Ishikawa (cell line): ENCODE results near the gene MFSD2A.

Experiments
- CEBPB ChIP-seq: IDR thresholded peaks from 2 replicates; pipeline ENCODE4 v1.6.1; 2012
- CREB1 ChIP-seq: IDR thresholded peaks from 2 replicates; pipeline ENCODE4 v1.6.1; 2012; ENCODE audit warnings: low read depth
- EGR1 ChIP-seq: IDR thresholded peaks from 2 replicates; pipeline ENCODE4 v1.6.1; 2012
- EP300 ChIP-seq: IDR thresholded peaks from 2 replicates; pipeline ENCODE4 v1.6.1; 2012; ENCODE audit warnings: borderline replicate concordance
- FOXM1 ChIP-seq: IDR thresholded peaks from 2 replicates; pipeline ENCODE4 v1.6.1; 2012; ENCODE audit warnings: low read depth, borderline replicate concordance
- NFIC ChIP-seq: IDR thresholded peaks from 2 replicates; pipeline ENCODE4 v1.6.1; 2012
- RAD21 ChIP-seq: IDR thresholded peaks from 2 replicates; pipeline ENCODE4 v1.6.1; 2012; ENCODE audit warnings: low read depth
- TEAD4 ChIP-seq: IDR thresholded peaks from 2 replicates; pipeline ENCODE4 v1.6.1; 2012
- YY1 ChIP-seq: IDR thresholded peaks from 2 replicates; pipeline ENCODE4 v1.6.1; 2012; ENCODE audit warnings: low read depth
- TF ChIP-seq, protein P1 (sequence below): IDR thresholded peaks from 2 replicates; pipeline ENCODE4 v1.6.1; 2012
- TF ChIP-seq, protein P2 (sequence below): IDR thresholded peaks from 2 replicates; pipeline ENCODE4 v1.6.1; 2012; ENCODE audit warnings: low read depth, mild to moderate bottlenecking
- TF ChIP-seq, protein P3 (sequence below): IDR thresholded peaks from 2 replicates; pipeline ENCODE4 v1.6.1; 2012

DNA sequence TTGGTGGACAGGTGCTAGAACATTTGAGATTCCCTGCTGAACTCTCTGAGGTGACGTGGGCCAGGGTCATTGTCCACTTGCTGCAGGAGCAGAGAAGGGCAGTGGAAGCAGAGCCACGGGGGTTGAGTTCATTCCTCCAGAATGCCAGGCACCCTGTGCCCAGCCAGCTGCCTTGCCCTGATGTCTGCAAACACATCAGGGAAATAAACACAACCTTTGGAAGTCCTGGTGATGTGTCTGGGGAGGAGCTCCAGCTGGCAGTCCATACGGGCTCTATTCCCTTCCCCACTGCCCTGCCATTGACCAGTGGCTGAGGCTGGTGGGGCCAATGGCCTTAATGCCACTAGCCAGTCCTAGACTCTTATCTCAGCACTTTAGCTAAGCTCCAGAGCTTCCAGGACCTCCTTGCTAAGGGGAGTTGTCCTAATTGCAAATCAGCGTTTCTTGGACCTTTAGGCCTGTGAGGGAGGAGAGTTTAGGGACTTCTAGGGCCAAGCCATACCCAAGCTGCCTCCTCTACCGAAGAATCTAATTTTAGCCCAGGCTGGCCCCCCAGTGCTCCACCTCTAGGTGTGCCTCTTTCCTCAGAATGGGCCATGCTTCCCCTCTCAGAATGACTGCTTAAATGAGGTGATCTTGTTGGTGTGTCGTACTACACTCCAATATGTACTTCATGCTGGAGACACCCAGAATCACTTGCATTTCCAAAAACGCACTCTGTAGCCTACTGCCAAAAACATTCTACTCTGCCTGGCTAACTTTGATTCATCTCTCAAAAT, 25.9 kb upstream of the MFSD2A start:
- TF ChIP-seq, protein P1, sequence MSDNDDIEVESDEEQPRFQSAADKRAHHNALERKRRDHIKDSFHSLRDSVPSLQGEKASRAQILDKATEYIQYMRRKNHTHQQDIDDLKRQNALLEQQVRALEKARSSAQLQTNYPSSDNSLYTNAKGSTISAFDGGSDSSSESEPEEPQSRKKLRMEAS: no peak
- TF ChIP-seq NFIC (no peak), EGR1 (no peak), RAD21 (no peak), EP300 (no peak), CEBPB (no peak), TEAD4 (no peak), FOXM1 (no peak), YY1 (no peak), CREB1 (no peak)
- TF ChIP-seq, protein P2, sequence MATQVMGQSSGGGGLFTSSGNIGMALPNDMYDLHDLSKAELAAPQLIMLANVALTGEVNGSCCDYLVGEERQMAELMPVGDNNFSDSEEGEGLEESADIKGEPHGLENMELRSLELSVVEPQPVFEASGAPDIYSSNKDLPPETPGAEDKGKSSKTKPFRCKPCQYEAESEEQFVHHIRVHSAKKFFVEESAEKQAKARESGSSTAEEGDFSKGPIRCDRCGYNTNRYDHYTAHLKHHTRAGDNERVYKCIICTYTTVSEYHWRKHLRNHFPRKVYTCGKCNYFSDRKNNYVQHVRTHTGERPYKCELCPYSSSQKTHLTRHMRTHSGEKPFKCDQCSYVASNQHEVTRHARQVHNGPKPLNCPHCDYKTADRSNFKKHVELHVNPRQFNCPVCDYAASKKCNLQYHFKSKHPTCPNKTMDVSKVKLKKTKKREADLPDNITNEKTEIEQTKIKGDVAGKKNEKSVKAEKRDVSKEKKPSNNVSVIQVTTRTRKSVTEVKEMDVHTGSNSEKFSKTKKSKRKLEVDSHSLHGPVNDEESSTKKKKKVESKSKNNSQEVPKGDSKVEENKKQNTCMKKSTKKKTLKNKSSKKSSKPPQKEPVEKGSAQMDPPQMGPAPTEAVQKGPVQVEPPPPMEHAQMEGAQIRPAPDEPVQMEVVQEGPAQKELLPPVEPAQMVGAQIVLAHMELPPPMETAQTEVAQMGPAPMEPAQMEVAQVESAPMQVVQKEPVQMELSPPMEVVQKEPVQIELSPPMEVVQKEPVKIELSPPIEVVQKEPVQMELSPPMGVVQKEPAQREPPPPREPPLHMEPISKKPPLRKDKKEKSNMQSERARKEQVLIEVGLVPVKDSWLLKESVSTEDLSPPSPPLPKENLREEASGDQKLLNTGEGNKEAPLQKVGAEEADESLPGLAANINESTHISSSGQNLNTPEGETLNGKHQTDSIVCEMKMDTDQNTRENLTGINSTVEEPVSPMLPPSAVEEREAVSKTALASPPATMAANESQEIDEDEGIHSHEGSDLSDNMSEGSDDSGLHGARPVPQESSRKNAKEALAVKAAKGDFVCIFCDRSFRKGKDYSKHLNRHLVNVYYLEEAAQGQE: no peak
- TF ChIP-seq, protein P3, sequence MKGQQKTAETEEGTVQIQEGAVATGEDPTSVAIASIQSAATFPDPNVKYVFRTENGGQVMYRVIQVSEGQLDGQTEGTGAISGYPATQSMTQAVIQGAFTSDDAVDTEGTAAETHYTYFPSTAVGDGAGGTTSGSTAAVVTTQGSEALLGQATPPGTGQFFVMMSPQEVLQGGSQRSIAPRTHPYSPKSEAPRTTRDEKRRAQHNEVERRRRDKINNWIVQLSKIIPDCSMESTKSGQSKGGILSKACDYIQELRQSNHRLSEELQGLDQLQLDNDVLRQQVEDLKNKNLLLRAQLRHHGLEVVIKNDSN: no peak
